ENCODE data around the gene ZBTB20. TPM values are rescaled to one million over a fixed set of nuclear protein-coding genes. Genes with fewer than 3 reads are reported as not detected.
A peak's percentile ranks its signal among the peaks of the same experiment; 100 is the strongest.

Gene ZBTB20
- total and polyA plus RNA-seq, 12 donors = 2.8 to 167 (median 108) TPM

GRCh38 chr3:114446600-114446999 lies 700.5 kb downstream of the ZBTB20 start:
- intact Hi-C loops (cut with DNase I) = no loop called here
- no peaks in the 10 kb centered on the region for H3K9me3 ChIP-seq (replicated peaks in 1 of 3)
- no peaks in the 10 kb centered on the region for H3K27me3 ChIP-seq
- no peak overlapping the region for H3K4me3 ChIP-seq
- DNase-seq = peak in 3 of 7 donors; percentile 13 to 69 (median 28)
- H3K27ac ChIP-seq = peak overlapping the region in 1 of 5 donors; percentile 5
- H3K36me3 ChIP-seq (replicated peaks in 1 of 2) = no peaks in the 10 kb centered on the region
- 35 to 43% (median 39%) methylated on average over 5 of the region's 5 CpGs for WGBS, 4 donors
- peaks cover 17 to 71% of the 10 kb centered on the region in 2 donors for H3K4me1 ChIP-seq (replicated peaks in 1 of 2)
- TF ChIP-seq POLR2A (IDR thresholded peaks at IDR 0.05) (no peak), CTCF (IDR thresholded peaks at IDR 0.05) (no peak)

GRCh38 chr3:114445233-114445632 lies 701.9 kb downstream of the ZBTB20 start:
- Histone ChIP-seq H3K9me3 (replicated peaks in 1 of 3) (no peaks in the 10 kb centered on the region), H3K27ac (no peak overlapping the region), H3K4me1 (replicated peaks in 1 of 2) (peaks cover 20 to 73% of the 10 kb centered on the region in 2 donors), H3K36me3 (replicated peaks in 1 of 2) (no peaks in the 10 kb centered on the region), H3K4me3 (no peak overlapping the region), H3K27me3 (no peaks in the 10 kb centered on the region)
- 68 to 71% (median 69%) methylated on average over 2 of the region's 2 CpGs for WGBS, 4 donors
- intact Hi-C loops (cut with DNase I) = no loop called here
- TF ChIP-seq CTCF (IDR thresholded peaks at IDR 0.05) (no peak), POLR2A (IDR thresholded peaks at IDR 0.05) (no peak)
- no peak for DNase-seq

- 57 to 65% (median 59%) methylated on average over 3 of the region's 3 CpGs for WGBS, 4 donors
- H3K36me3 ChIP-seq (replicated peaks in 1 of 2) = no peaks in the 10 kb centered on the region
- no peaks in the 10 kb centered on the region for H3K9me3 ChIP-seq (replicated peaks in 1 of 3)
- no peaks in the 10 kb centered on the region for H3K27me3 ChIP-seq
- no peak for TF ChIP-seq CTCF (IDR thresholded peaks at IDR 0.05)
- TF ChIP-seq POLR2A (IDR thresholded peaks at IDR 0.05) = no peak
- DNase-seq = no peak
- intact Hi-C loops (cut with DNase I) = no loop called here
- H3K27ac ChIP-seq = no peak overlapping the region
- H3K4me3 ChIP-seq = no peak overlapping the region
- peaks cover 20 to 75% of the 10 kb centered on the region in 2 donors for H3K4me1 ChIP-seq (replicated peaks in 1 of 2)
These were observed 702.9 kb downstream of the ZBTB20 start for GRCh38 chr3:114444216-114444615.

GRCh38 chr3:114442246-114442645 lies 704.8 kb downstream of the ZBTB20 start:
- intact Hi-C loops (cut with DNase I) = no loop called here
- peak overlapping the region in 4 of 5 donors; percentile 38 to 70 (median 52) for H3K27ac ChIP-seq
- DNase-seq = peak in 5 of 7 donors; percentile 33 to 52 (median 46)
- no peak for TF ChIP-seq CTCF (IDR thresholded peaks at IDR 0.05)
- no peak for TF ChIP-seq POLR2A (IDR thresholded peaks at IDR 0.05)
- no peak overlapping the region for H3K4me3 ChIP-seq
- H3K27me3 ChIP-seq = no peaks in the 10 kb centered on the region
- peaks cover 20 to 71% of the 10 kb centered on the region in 2 donors for H3K4me1 ChIP-seq (replicated peaks in 1 of 2)
- H3K9me3 ChIP-seq (replicated peaks in 1 of 3) = no peaks in the 10 kb centered on the region
- H3K36me3 ChIP-seq (replicated peaks in 1 of 2) = no peaks in the 10 kb centered on the region
